Right cardiac atrium (tissue), 5 donors: ENCODE data around the gene STC2. TPM values are rescaled to one million over a fixed set of nuclear protein-coding genes. Genes with fewer than 3 reads are reported as not detected.
A peak's percentile ranks its signal among the peaks of the same experiment; 100 is the strongest.

Experiments used
- ATAC-seq, 2 donors: fragments of 200-7000 bp; cut with Tn5 transposase; one replicate each; pipeline versions ENCODE4 v1.8.0 to v1.9.1; 2020; ENCODE audit warnings: moderate library complexity in 2 of 2, mild to moderate bottlenecking in 1 of 2
- DNase-seq, 3 donors: peaks; one replicate each; pipeline ENCODE4 v3.0.0-alpha.2; 2020
- H3K27ac ChIP-seq: one replicate; pipeline ENCODE4 v1.5.1; 2013; ENCODE audit warnings: mild to moderate bottlenecking, low read length, control low read depth, moderate library complexity
- H3K27me3 ChIP-seq: one replicate; pipeline ENCODE4 v1.6.1; 2013; ENCODE audit not compliant: control insufficient read depth, insufficient read depth
- H3K4me1 ChIP-seq: one replicate; pipeline ENCODE4 v1.6.1; 2013; ENCODE audit warnings: low read length; ENCODE audit not compliant: control insufficient read depth, insufficient read depth
- H3K4me3 ChIP-seq: one replicate; pipeline ENCODE4 v1.5.1; 2013; ENCODE audit warnings: low read length, control low read depth
- H3K9me3 ChIP-seq: one replicate; pipeline ENCODE4 v1.6.1; 2013; ENCODE audit warnings: low read length; ENCODE audit not compliant: control insufficient read depth
- WGBS: extraction: QIAGEN DNeasy Blood & Tissue Kit; methylation state at CpG from one replicate; pipeline ENCODE4 v1.1.7; 2013; 5-methylcytosine and 5-hydroxymethylcytosine counted together
- intact Hi-C, 4 donors: fragments of 100-400 bp; cut with DNase I; formaldehyde crosslinking; loops; one replicate each; pipeline versions ENCODE4 v1.11.0 to v1.14.0; 2022 to 2023
- polyA plus RNA-seq: library from polyadenylated mRNA; stranded (reverse); fragments of 200-250 nt; gene quantifications from one replicate; pipeline ENCODE4 v1.2.3, GENCODE V29; 2013
- total RNA-seq, 4 donors: library from RNA; stranded (reverse); fragmentation: NEBNext Ultra II Directional; extraction: Animal tissue kit (Norgen Biotek cat#: 25700); gene quantifications; one replicate each; pipeline ENCODE4 v1.2.1, GENCODE V29; 2021
- donor health status: healthy with polysubstance abuse.
- donor health status: DM: no; HTN: yes; CAD: no.
- donor health status: DM: no; HTN: no; CAD: no.
- donor health status: DM: no; HTN: yes; CAD: no; lungs with severe emphysema.
- donor health status: DM: yes; HTN: yes; CAD: no.

Gene STC2
- total and polyA plus RNA-seq, 5 donors = 9.4 to 13.0 (median 11.7) TPM

DNA sequence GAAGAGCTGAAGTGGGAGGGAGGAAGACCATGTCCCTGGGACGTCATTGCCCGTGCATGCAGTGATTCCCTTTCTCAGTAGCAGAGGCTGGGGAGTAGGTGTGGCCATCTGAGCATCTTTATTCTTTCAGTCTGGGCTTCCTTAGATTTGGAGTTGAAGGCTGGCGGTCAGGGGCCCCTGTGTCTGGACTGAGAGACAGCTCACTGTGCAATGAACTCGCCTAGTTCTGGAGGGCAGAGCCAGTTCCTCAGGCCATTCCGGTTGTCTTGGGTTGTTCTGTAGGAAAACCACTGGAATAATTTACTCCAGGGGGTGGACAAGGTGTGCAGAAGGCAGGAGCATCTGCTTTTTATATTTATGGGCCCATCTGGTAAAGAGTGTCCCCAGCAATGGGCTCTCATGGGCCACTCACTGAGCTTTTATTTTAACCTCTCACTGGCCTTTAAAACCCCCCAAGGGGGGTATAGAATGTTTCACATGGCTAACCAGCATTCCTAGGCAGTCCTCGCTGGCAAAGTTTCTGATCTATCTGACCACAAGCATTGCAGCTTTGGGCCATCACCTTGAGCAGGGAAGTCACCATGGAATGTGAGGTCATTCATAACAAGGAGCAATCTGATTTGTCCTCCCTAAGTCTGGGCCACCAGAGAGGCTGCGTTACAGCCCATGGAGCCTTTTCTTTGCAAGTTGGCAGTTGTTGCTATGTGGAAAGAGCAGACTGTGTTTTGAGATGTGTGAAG, 9.2 kb downstream of the STC2 start:
- WGBS = 78% methylated on average over 7 of the region's 7 CpGs

DNA sequence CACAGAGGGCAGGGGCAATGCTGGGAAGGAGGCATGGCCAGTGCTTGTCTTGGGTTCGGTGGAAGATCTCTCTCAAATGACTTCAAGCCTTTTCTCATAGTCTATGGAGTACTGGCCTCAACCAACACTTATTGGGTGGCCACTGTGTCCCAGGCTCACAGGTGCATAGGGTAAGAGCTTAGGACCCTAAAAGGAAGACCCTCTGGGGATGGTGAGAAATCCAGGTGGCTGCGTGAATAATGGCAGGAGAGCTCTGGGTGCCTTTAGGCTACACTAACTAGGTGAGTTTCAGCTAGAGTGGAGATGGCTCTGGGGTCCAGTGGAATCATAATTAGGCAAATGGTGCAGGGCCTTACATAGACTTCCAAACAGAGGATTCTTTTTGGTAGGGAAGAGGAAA, 9.9 kb downstream of the STC2 start:
- DNase-seq = no peak
- no peak for ATAC-seq
- Histone ChIP-seq H3K9me3 (no peaks in the 10 kb centered on the region), H3K27me3 (no peaks in the 10 kb centered on the region), H3K4me3 (no peak overlapping the region), H3K4me1 (peaks cover 26% of the 10 kb centered on the region), H3K27ac (no peak overlapping the region)
- WGBS = 97% methylated on average over 2 of the region's 2 CpGs
- intact Hi-C loops = no loop called here

More for the DNA sequence above, 9.2 kb downstream of the STC2 start:
- no peaks in the 10 kb centered on the region for H3K27me3 ChIP-seq
- no peak for ATAC-seq
- no peak overlapping the region for H3K27ac ChIP-seq
- intact Hi-C loops = no loop called here
- H3K9me3 ChIP-seq = no peaks in the 10 kb centered on the region
- peaks cover 26% of the 10 kb centered on the region for H3K4me1 ChIP-seq
- DNase-seq = no peak
- no peak overlapping the region for H3K4me3 ChIP-seq

DNA sequence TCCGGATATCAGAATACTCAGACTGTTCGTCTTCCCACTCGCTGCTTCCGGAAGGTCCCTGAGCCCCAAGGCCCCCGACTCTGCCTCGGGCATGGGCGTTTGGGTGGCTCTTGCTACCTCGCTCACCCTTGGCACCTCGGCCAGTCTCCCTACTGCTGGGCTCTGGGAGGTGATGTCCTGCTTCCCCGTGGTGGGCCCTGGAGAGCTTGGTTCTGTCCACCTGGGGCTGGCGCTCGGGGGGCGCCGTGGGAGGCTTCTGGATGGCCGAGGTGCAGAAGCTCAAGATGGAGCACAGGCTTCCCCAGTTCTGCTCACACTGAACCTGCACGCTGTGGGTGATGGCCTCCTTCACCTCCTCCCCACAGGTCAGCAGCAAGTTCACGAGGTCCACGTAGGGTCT, 10.4 kb downstream of the STC2 start:
- intact Hi-C loops = no loop called here
- Histone ChIP-seq H3K27ac (no peak overlapping the region), H3K9me3 (no peaks in the 10 kb centered on the region), H3K4me3 (no peak overlapping the region), H3K27me3 (no peaks in the 10 kb centered on the region), H3K4me1 (peaks cover 22% of the 10 kb centered on the region)
- no peak for DNase-seq
- no peak for ATAC-seq
- WGBS = 96% methylated on average over 18 of the region's 18 CpGs

DNA sequence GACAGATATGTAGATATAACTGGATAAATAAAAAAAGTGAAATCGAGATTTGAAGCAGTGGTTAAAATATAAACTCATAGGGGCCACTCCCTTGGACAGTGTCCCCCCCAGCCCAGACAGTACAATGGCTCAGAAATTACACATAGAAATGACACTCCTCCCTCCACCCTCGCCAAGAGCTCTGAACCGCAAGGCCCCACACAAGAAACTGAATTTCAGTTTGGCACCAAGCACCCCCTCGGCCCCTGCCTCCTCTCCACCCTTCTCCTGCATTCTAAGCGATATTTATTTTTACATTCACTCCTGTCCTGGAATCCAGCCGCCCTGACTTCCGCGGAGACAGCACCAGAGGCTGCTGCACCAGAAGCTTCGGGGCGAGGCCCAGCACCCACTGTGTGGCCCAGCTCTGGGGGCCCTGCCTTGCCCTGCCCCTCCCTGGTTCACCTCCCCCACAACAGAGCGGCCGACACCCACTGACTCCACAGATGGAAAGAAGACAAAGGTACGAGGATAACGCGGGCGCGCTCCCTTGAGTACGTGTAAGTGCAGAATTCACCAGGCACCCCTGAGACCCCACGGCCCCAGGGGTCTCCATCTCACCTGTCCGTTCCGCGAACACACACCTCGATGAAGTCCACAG, 11.0 kb downstream of the STC2 start:
- Histone ChIP-seq H3K27ac (no peak overlapping the region), H3K9me3 (no peaks in the 10 kb centered on the region), H3K27me3 (no peaks in the 10 kb centered on the region), H3K4me3 (no peak overlapping the region), H3K4me1 (peaks cover 21% of the 10 kb centered on the region)
- WGBS = 91% methylated on average over 23 of the region's 23 CpGs
- no peak for ATAC-seq
- no peak for DNase-seq
- intact Hi-C loops = no loop called here

DNA sequence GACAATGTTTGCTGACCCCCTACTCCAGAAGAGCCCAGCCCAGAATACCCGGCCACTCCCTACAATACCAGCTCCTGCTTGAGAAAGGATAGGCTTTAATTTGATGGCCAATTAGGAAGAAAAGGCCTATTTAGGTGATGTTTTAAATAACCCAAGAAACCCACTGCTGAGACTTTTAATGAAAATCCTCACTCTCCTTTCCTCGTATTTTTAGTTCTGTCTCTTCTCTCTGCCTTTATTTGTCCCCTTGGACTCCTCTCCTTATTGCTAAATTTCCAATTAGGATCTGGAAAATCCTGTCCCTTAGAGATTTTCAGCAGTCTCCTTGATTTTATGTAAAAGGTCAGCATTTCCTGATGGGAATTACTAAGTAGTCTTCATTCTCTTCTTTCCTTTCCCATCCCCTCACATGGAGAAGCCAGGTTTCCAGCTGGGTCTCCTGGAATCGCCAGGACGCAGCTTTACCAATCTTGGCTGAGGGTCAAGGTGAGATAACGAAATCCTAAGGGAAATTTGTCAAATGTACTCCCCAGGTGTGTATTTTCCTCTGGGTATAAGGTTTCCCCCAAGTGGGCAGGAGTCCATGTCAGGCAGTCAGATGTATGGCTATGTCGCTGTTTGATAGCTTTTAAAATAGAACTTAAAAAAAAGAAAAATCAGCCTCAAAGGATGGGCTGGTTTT, 11.7 kb downstream of the STC2 start:
- H3K4me1 ChIP-seq = peaks cover 21% of the 10 kb centered on the region
- H3K9me3 ChIP-seq = no peaks in the 10 kb centered on the region
- DNase-seq (no peak), ATAC-seq (no peak)
- no peaks in the 10 kb centered on the region for H3K27me3 ChIP-seq
- WGBS = 50% methylated on average over 6 of the region's 6 CpGs
- no peak overlapping the region for H3K4me3 ChIP-seq
- intact Hi-C loops = no loop called here
- H3K27ac ChIP-seq = peak overlapping the region; percentile 71

DNA sequence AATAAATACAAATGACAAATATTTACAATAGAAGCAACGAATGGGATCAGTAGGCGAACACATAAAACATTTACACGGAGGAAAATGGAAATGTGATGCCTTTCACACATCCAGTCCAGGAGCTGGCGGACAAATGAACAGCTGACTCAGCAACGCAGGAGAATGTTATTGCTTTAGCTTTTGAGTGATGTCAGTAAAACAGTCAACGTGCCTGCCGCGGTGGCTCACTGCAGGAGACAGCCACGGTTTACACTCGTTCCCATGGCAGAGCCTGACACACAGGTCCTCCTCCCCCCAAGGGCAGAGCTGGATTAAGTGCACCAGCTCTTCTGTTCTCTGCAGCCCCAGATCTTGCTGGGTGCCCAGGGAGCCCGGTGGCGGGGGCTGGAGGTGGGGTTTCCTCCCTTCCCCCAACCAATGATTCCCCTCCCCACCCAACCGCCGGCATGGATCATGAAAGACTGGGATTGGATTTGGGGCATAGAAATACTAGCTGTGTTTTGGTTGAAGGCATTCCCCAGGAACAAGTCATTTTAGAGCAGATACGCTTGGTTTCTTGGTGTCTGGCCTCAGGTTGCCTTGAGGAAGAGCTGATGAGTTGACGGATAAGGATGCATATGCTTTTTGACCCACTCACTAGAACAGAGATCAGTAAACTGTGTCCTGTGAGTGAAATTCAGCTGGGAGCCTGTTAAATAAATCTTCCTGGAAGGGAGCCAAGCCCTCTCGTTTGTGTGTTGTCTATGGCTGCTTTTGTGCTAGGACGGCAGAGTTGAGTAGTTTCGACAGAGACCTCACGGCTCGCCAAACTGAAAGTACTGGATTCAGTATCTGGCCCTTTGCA, 12.5 kb downstream of the STC2 start:
- no peak overlapping the region for H3K4me3 ChIP-seq
- DNase-seq = peak in 2 of 3 donors; percentile 66 to 70

DNA sequence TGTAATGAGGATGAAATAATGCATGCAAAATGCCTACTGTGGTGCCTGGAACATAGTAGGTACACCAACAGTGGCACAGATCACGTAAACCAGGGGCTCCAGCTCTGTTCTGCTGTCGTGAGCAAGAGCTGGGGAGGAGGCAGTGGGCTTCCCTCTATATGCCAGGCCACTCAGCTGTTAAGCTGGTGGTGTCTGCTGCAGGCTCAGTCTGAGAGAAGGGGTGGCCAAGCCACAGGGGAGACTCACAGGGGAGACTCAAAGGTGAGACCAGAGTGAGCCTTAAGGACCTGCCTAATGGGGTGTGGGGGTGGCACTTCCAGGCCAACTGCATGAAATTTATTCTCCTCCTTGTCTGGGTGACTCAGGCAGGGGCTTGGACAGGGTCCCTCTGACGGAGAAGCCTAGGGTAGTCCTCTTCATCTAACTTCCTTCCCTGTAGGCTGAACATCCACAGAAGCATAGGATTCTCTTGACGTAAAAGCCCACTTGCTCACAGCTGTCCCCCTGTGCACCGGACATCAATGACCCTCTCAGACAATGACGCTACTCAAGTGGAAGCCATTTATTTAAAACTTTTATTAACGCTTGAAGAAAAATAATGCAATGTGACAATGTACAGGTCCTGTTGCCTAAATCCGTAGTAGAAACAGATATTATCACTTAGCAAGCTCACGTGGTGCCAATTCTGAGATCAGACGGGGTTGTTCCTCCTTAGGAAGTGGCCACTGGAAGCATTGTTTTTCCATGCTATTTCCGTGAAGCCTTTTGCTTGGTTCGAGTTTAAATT, 13.9 kb downstream of the STC2 start:
- H3K27ac ChIP-seq = no peak overlapping the region
- intact Hi-C loops = no loop called here
- WGBS = 69% methylated on average over 12 of the region's 12 CpGs

More for the DNA sequence above, 12.5 kb downstream of the STC2 start:
- Histone ChIP-seq H3K27me3 (no peaks in the 10 kb centered on the region), H3K27ac (peak overlapping the region; percentile 71), H3K9me3 (no peaks in the 10 kb centered on the region), H3K4me1 (peaks cover 19% of the 10 kb centered on the region)
- ATAC-seq = peak in 1 of 2 donors; percentile 35
- intact Hi-C loops = no loop called here
- WGBS = 20% methylated on average over 21 of the region's 21 CpGs

DNA sequence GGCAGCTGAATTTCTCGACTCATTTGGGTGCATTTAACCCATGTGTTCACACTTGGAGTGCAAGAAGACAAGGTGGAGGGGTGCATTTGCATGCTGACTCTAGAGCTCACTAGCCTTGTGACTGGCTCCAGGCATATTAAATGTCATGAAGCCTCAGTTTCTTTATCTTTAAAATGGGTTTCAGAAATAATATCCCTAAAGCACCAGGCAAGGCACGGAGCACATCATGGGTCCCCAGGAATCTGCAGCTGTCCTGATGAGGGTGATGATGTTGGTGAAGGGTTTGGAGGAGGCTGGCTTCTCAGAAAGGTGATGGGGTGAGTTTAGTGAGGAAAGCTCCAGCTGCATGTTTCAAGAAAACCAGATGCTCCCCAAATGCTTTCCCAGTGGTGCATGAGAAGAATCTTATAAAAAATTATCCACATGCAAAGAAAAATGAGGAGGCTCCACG, 14.8 kb downstream of the STC2 start:
- WGBS = 78% methylated on average over 3 of the region's 3 CpGs
- intact Hi-C loops = no loop called here

More for the DNA sequence above, 13.9 kb downstream of the STC2 start:
- no peak for DNase-seq
- Histone ChIP-seq H3K9me3 (no peaks in the 10 kb centered on the region), H3K27me3 (no peaks in the 10 kb centered on the region), H3K4me3 (no peak overlapping the region), H3K4me1 (peaks cover 17% of the 10 kb centered on the region)
- ATAC-seq = no peak

DNA sequence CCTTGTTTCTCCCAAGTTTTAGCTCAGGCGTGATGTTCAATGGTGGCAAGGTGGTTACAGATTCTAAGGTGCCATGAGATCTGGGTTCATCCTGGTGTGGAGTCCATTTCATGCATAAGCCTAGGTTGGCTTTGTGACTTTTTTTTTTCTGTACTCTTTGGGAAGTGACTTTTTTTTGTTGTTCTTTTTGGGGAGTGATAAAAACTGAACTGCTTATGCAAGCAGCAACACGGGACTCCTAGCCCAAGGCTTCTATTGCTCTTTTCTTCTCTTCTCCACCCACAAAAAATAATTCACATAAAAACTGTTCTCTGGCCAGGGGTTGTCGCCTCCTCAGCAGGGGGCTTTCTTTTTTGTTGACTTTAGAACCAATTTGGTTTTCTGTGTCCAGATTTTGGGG, 15.4 kb downstream of the STC2 start:
- WGBS = 71% methylated on average over 3 of the region's 3 CpGs
- intact Hi-C loops = no loop called here
- no peaks in the 10 kb centered on the region for H3K27me3 ChIP-seq
- no peak overlapping the region for H3K27ac ChIP-seq
- ATAC-seq (no peak), DNase-seq (no peak)
- no peak overlapping the region for H3K4me3 ChIP-seq
- H3K9me3 ChIP-seq = no peaks in the 10 kb centered on the region
- H3K4me1 ChIP-seq = peaks cover 17% of the 10 kb centered on the region

More for the DNA sequence above, 14.8 kb downstream of the STC2 start:
- no peak overlapping the region for H3K27ac ChIP-seq
- H3K4me1 ChIP-seq = peaks cover 17% of the 10 kb centered on the region
- H3K4me3 ChIP-seq = no peak overlapping the region
- DNase-seq = no peak
- ATAC-seq = no peak
- H3K9me3 ChIP-seq = no peaks in the 10 kb centered on the region
- H3K27me3 ChIP-seq = no peaks in the 10 kb centered on the region
